Astrocyte (in vitro differentiated cells and primary cell): Measurements from ENCODE around the gene PEA15. TPM values are rescaled to one million over a fixed set of nuclear protein-coding genes. Genes with fewer than 3 reads are reported as not detected.

Source experiments
- DNase-seq: peaks from one replicate; pipeline ENCODE4 v3.0.0-alpha.2; 2010; ENCODE audit warnings: low read depth
- FAIRE-seq: peaks from 2 replicates; lab custom pipeline; 2011; peaks lifted over from hg19 to GRCh38; lab: Jason Lieb, UNC
- H2AFZ ChIP-seq: 2 replicates; pipeline ENCODE4 v1.6.0; 2012; ENCODE audit warnings: low read depth, low read length, inconsistent platforms
- H3K27ac ChIP-seq: 2 replicates; pipeline ENCODE4 v1.5.1; 2011; ENCODE audit warnings: low read depth, low read length, inconsistent platforms
- H3K27me3 ChIP-seq: 2 replicates; pipeline ENCODE4 v1.6.0; 2011; ENCODE audit warnings: low read length, inconsistent platforms; ENCODE audit not compliant: insufficient read depth
- H3K36me3 ChIP-seq: 2 replicates; pipeline ENCODE4 v1.5.1; 2011; ENCODE audit warnings: low read length, inconsistent platforms; ENCODE audit not compliant: insufficient read depth
- H3K4me1 ChIP-seq: 2 replicates; pipeline ENCODE4 v1.5.1; 2011; ENCODE audit warnings: low read length, inconsistent platforms; ENCODE audit not compliant: insufficient read depth
- H3K4me2 ChIP-seq: 2 replicates; pipeline ENCODE4 v1.6.0; 2012; ENCODE audit warnings: low read length, inconsistent platforms
- H3K4me3 ChIP-seq: 2 replicates; pipeline ENCODE4 v1.5.1; 2011; ENCODE audit warnings: low read depth, mild to moderate bottlenecking, low read length, inconsistent platforms; ENCODE audit not compliant: insufficient read depth
- H3K79me2 ChIP-seq: 2 replicates; pipeline ENCODE4 v1.6.0; 2012; ENCODE audit warnings: mild to moderate bottlenecking, low read length, inconsistent platforms; ENCODE audit not compliant: insufficient read depth
- H3K9ac ChIP-seq: 2 replicates; pipeline ENCODE4 v1.6.0; 2012; ENCODE audit warnings: mild to moderate bottlenecking, low read length, inconsistent platforms
- H3K9me3 ChIP-seq: 2 replicates; pipeline ENCODE4 v1.5.1; 2012; ENCODE audit warnings: low read depth, mild to moderate bottlenecking, low read length, inconsistent platforms; ENCODE audit not compliant: insufficient read depth
- H4K20me1 ChIP-seq: 2 replicates; pipeline ENCODE4 v1.6.0; 2012; ENCODE audit warnings: low read length, inconsistent platforms; ENCODE audit not compliant: insufficient read depth
- H3K27ac Mint-ChIP-seq: one replicate; pipeline ENCODE4 v1.8.0; 2021; ENCODE audit warnings: mild to moderate bottlenecking, mixed read lengths; ENCODE audit not compliant: unreplicated experiment
- H3K27me3 Mint-ChIP-seq: one replicate; pipeline ENCODE4 v1.8.0; 2021; ENCODE audit warnings: low read depth, mixed read lengths; ENCODE audit not compliant: unreplicated experiment
- H3K36me3 Mint-ChIP-seq: one replicate; pipeline ENCODE4 v1.8.0; 2021; ENCODE audit warnings: low read depth, mixed read lengths; ENCODE audit not compliant: unreplicated experiment
- H3K4me1 Mint-ChIP-seq: one replicate; pipeline ENCODE4 v1.8.0; 2021; ENCODE audit warnings: low read depth, mixed read lengths; ENCODE audit not compliant: unreplicated experiment
- H3K4me3 Mint-ChIP-seq: one replicate; pipeline ENCODE4 v1.8.0; 2021; ENCODE audit warnings: mild to moderate bottlenecking, moderate library complexity, mixed read lengths; ENCODE audit not compliant: unreplicated experiment
- H3K9me3 Mint-ChIP-seq: one replicate; pipeline ENCODE4 v1.8.0; 2021; ENCODE audit warnings: mild to moderate bottlenecking, mixed read lengths; ENCODE audit not compliant: unreplicated experiment
- EZH2 ChIP-seq: IDR thresholded peaks from 2 replicates; pipeline ENCODE4 v1.6.1; 2012; ENCODE audit warnings: mild to moderate bottlenecking, low read length, inconsistent platforms; ENCODE audit not compliant: insufficient read depth
- total RNA-seq: library from RNA; stranded (reverse); gene quantifications from 2 replicates; pipeline ENCODE4 v1.2.1, GENCODE V29; 2021
- TF ChIP-seq, protein P1 (sequence below): IDR thresholded peaks from 2 replicates; pipeline ENCODE4 v1.5.1; 2011; ENCODE audit warnings: low read depth, mild to moderate bottlenecking, inconsistent platforms, low read length, moderate library complexity; ENCODE audit not compliant: insufficient read depth

The PEA15 gene
- total RNA-seq, 1 donor from 2014 or later = 470 TPM

DNA sequence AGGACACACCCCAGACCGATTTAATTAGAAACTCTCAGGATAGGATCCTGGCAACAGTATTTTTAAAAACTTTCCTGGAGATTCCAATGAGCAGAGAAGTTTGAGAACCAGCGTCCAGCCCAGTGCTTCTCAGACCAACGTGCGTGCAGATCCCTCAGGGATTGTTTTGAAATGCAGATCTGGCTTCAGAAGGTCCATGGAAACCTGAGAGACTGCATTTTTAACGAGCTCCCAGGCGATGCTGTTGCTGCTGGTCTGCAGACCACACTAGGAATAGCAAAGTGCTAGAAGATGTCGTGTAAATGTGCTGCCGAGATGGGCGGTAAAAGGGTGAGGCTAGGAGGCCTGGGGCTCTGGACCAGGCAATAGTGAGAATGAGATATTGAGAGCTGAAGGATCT, 33.2 kb upstream of the PEA15 start:
- Histone ChIP-seq H3K4me2 (no peak overlapping the region), H3K27me3 (peaks cover 5% of the 10 kb centered on the region), H3K36me3 (no peaks in the 10 kb centered on the region), H3K9me3 (no peaks in the 10 kb centered on the region), H3K79me2 (no peaks in the 10 kb centered on the region), H3K9ac (no peak overlapping the region), H4K20me1 (no peaks in the 10 kb centered on the region), H2AFZ (no peak overlapping the region), H3K27ac (no peak overlapping the region), H3K4me3 (no peak overlapping the region), H3K4me1 (peaks cover 7% of the 10 kb centered on the region)
- Mint-ChIP-seq H3K27me3 (peaks cover 24% of the 10 kb centered on the region), H3K9me3 (no peaks in the 10 kb centered on the region), H3K4me1 (peaks cover 36% of the 10 kb centered on the region), H3K4me3 (no peak overlapping the region), H3K36me3 (no peaks in the 10 kb centered on the region), H3K27ac (no peak overlapping the region)
- TF ChIP-seq, protein P1, sequence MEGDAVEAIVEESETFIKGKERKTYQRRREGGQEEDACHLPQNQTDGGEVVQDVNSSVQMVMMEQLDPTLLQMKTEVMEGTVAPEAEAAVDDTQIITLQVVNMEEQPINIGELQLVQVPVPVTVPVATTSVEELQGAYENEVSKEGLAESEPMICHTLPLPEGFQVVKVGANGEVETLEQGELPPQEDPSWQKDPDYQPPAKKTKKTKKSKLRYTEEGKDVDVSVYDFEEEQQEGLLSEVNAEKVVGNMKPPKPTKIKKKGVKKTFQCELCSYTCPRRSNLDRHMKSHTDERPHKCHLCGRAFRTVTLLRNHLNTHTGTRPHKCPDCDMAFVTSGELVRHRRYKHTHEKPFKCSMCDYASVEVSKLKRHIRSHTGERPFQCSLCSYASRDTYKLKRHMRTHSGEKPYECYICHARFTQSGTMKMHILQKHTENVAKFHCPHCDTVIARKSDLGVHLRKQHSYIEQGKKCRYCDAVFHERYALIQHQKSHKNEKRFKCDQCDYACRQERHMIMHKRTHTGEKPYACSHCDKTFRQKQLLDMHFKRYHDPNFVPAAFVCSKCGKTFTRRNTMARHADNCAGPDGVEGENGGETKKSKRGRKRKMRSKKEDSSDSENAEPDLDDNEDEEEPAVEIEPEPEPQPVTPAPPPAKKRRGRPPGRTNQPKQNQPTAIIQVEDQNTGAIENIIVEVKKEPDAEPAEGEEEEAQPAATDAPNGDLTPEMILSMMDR = no peak
- TF ChIP-seq EZH2 = no peak
- FAIRE-seq = no peak
- no peak for DNase-seq

DNA sequence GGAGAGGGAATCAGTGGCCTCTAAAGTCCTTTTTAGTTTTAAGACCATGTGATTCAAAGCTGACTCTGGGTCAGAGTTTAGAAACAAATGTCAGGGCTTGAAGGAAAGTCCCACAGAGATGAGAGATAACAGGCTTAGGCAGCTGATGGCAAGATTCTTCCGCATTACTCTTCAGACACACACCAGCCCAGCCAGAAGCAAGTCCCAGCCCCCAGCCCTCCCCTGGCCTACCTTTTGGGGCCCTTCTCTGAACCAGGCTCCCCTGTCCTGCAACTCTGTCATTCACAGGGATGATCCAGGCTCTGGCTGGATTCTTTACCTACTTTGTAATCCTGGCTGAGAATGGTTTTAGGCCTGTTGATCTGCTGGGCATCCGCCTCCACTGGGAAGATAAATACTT, 28.0 kb upstream of the PEA15 start:
- Mint-ChIP-seq H3K36me3 (no peaks in the 10 kb centered on the region), H3K27me3 (peaks cover 23% of the 10 kb centered on the region), H3K4me1 (peaks cover 15% of the 10 kb centered on the region), H3K9me3 (peaks cover 2% of the 10 kb centered on the region), H3K4me3 (no peak overlapping the region), H3K27ac (peak overlapping the region; percentile 19)
- H3K9ac ChIP-seq = no peak overlapping the region
- H2AFZ ChIP-seq = no peak overlapping the region
- no peaks in the 10 kb centered on the region for H3K4me1 ChIP-seq
- no peak for FAIRE-seq
- H4K20me1 ChIP-seq = no peaks in the 10 kb centered on the region
- H3K27me3 ChIP-seq = peaks cover 5% of the 10 kb centered on the region
- no peak overlapping the region for H3K27ac ChIP-seq
- H3K79me2 ChIP-seq = no peaks in the 10 kb centered on the region
- H3K36me3 ChIP-seq = no peaks in the 10 kb centered on the region
- TF ChIP-seq EZH2 = no peak
- TF ChIP-seq, protein P1 = no peak
- no peak for DNase-seq
- no peak overlapping the region for H3K4me3 ChIP-seq
- no peaks in the 10 kb centered on the region for H3K9me3 ChIP-seq
- H3K4me2 ChIP-seq = no peak overlapping the region

DNA sequence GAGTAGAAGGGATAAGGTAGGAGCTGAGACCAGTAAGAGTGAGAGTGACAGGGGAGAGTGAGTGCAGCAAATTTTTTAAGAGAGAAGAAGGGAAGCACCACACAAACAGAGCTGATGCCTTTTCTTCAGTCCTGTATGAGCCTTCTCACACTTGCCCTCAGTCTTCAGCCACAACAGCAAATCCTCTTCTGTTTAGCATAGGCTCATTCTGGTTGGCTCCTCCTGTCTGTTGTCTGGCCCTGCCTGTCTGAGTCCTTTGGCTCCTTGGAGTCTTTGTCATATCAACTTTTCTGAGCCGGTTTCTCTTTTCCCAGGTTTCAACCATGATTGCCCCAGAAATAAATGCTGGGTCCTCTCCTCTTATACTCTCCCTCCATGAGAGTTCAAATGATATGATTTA, 27.5 kb upstream of the PEA15 start:
- H2AFZ ChIP-seq = no peak overlapping the region
- no peak overlapping the region for H3K27ac ChIP-seq
- H3K27me3 ChIP-seq = peaks cover 5% of the 10 kb centered on the region
- H3K4me3 ChIP-seq = no peak overlapping the region
- no peaks in the 10 kb centered on the region for H4K20me1 ChIP-seq
- H3K4me1 Mint-ChIP-seq = peaks cover 14% of the 10 kb centered on the region
- H3K79me2 ChIP-seq = no peaks in the 10 kb centered on the region
- no peak overlapping the region for H3K4me2 ChIP-seq
- H3K9ac ChIP-seq = no peak overlapping the region
- TF ChIP-seq EZH2 = no peak
- TF ChIP-seq, protein P1 = no peak
- no peaks in the 10 kb centered on the region for H3K4me1 ChIP-seq
- no peaks in the 10 kb centered on the region for H3K36me3 ChIP-seq
- H3K27ac Mint-ChIP-seq = peak overlapping the region; percentile 19
- no peaks in the 10 kb centered on the region for H3K9me3 ChIP-seq
- no peak for FAIRE-seq
- H3K36me3 Mint-ChIP-seq = no peaks in the 10 kb centered on the region
- H3K4me3 Mint-ChIP-seq = no peak overlapping the region
- DNase-seq = no peak
- peaks cover 21% of the 10 kb centered on the region for H3K27me3 Mint-ChIP-seq
- H3K9me3 Mint-ChIP-seq = peaks cover 2% of the 10 kb centered on the region
